GM19025 (cell line): Measurements from ENCODE around the gene LPCAT2.

Experiments used
- ATAC-seq: cut with Tn5 transposase; IDR thresholded peaks from one replicate; pipeline ENCODE4 v1.9.1; 2021; ENCODE audit warnings: mild to moderate bottlenecking, low read depth, moderate library complexity; ENCODE audit not compliant: unreplicated experiment

The LPCAT2 gene

GRCh38 chr16:55508941-55509931 lies at the start of gene LPCAT2:
Gene LPCAT2, plus strand, starts transcription at chr16:55509072. Its CDS starts 110 bp downstream, at chr16:55509182.
- ATAC-seq: peak; percentile 55

- ATAC-seq: no peak
Observed at GRCh38 chr16:55462241-55462640, 46.6 kb upstream of the LPCAT2 start.

DNA sequence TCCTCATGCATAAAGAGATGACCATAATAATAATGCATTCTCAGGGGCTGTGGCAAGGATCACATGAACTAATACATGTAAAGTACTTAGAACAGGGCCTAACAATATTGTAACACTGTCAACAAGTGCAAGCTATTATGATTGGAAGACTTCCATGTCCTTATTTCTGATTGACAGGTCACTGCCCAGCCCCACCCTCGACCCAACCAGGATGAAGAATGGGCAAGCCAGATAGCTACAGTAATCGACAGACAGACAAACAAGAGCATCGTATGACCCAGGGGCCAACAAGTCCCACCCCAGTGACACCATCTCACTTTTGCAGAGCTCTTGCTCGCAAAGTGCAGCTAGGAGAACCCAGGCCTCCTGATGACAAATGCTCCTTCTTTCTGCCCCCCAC lies 44.5 kb upstream of the LPCAT2 start:
- ATAC-seq: no peak

DNA sequence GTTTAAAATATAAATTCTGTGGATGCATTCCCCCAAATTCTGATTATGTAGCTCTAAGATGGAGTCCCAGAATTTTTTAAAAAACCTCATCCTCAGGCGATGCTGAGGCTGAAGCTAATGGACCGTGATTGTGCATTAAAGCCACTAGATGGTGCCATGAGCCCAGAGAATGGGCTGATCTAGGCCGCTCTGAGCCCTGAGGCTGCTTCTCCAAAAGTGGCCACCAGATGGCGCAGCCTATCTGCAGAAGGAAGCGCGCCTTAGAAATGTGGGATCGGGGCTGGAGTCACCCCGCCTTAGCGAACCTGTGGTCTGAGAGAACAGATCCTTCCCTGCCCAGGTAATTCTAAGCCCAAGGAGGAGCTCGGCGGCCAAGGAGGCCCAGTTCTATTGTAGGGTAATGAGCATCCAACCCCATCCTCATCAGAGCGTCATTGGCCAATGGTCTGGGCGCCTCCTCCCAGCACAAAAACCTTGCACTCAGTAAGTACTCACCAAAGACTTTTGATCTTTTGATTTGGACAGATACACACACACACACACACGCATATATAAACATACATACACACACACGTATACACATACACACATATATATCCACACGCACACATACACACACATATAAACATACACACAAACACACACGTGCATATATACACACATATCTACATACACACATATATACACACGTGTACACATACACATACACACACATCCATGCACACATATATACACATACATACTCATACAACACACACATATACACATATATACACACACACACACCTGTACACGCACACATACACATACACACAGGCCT lies 43.6 kb upstream of the LPCAT2 start:
- ATAC-seq: peak; percentile 90

DNA sequence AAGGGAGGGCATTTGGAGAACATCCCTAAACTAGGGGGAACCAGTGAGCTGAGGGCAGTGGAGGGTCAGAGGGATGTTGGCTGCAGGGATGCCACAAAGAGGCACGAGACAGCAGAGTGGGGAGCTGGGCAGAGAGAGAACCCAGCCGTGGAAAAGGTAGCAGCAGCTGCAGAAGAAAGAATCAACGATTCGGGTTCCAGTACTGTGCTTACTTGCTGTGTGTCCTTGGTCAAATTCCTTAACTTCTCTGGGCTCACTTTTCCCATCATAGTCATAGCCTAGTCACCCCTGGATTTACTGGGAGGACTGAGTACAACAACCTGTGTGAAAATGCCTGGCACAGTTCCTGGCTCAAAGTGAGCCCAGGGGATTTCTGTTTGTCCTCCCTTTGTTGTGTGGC lies 42.7 kb upstream of the LPCAT2 start:
- ATAC-seq: no peak

DNA sequence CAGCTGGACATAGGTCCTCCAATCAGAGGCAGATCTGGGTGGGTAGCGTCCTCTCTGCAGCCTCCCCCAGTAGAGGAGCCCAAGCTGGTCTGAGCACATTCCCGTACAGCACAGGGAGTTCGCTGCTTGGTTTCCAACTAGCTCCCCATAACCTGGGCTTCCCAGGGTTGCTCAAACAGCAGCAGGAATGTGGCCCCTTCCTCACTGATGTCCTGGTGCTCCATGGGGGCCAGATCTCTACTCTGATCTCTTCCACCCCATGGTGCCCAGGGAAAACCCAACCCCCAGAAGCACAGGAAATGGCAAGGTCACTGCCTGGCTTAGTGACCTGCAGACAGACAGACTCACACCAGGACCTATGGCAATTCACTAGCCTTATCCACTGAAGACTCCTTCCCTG lies 41.0 kb upstream of the LPCAT2 start:
- ATAC-seq: no peak

DNA sequence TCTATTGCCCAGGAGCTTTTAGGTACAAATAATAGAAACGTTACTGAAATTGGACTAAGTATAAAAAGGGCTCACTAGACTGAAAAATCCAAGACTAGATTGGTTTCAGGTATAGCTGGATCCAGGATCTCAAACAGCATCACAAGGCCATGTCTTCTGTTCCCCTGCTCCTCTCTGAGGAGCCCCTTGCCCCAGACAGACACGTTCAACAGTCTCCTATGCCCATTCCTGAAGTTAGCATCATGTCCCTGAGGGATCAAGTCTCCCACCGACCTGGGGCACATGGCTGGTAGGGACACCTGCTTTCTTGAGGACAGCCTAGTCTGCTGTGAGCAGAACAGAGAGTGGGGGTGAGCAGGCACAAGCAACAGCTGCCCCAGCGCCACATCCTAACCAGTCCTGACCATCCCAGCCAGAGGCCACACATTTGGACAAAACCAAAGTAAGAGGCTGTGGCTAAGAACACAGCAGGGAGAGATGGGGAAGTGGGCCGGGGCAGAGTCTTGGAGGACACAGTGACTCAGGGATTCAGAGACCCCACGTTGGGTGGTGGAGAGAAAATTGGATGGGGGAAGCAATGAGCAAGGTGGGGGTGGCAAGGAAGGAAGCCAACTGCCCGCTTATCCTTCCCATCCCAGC lies 40.4 kb upstream of the LPCAT2 start:
- no peak for ATAC-seq

DNA sequence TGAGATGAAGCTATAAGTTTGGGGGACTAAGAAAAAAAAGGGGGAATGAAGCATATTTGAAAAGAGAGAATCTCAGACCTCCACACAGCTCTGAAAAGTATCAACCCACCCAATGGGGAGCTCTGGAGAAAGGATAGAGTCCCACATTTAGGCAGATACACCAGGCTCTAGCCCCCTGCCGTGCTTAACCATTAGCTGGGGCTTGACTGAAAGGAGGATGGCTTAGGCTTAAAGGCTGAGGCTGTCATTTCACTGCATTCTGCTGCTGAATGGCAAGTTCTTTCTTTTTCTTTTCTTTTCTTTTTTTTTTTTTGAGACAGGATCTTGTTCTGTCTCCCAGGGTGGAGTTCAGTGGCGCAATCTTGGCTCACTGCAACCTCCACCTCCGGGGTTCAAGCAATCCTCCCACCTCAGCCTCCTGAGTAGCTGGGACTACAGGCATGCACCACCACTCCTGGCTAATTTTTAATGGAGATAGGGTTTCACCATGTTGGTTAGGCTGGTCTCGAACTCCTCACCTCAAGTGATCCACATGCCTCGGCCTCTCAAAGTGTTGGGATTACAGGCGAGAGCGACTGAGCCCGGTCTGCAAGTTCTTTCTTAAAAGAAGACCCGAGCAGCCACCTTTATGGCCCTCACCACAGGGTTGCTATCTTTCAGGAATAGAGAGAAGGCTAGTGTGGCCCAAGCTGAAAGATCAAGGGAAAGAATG lies 38.9 kb upstream of the LPCAT2 start:
- no peak for ATAC-seq

DNA sequence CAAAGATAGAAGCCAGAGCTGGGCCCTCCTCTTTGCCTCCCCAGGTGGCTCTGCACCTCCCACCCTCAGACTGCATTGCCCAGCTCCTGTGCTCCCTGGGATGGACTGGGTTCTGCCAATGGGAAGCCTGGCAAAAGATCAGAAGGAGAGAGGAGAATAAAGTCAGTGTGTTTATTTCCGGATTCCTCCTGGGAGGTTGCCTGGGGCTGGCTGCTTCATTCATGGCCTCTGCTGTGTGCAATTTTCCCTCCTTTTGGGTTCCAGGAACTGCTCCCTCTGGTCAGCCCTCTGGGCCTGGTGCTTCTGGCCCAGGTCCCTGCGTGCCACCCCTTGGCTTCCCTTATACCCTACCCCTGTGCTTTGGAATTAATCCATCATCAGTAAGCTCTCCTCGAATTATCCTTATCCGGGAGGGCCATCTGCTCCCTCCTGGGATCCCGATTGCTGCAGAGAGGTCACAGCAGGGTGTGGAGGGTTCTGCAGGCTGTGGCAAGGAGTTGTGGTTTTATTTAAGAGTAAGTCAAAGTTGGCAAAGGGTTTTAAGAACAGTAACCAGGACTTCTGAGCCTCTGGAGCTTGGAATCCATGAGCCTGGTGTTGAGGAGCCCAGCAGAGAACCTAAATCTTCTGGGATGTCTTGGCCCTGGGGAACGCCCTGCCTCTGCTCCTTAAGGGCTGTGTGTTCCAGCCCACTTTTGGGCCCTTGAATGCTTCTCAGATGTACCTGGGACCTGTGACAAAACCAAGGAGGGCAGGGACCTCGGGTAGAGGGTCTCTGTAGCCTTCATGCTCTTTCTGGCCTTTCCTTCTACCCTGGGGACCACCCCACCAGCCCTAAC lies 38.1 kb upstream of the LPCAT2 start:
- no peak for ATAC-seq

DNA sequence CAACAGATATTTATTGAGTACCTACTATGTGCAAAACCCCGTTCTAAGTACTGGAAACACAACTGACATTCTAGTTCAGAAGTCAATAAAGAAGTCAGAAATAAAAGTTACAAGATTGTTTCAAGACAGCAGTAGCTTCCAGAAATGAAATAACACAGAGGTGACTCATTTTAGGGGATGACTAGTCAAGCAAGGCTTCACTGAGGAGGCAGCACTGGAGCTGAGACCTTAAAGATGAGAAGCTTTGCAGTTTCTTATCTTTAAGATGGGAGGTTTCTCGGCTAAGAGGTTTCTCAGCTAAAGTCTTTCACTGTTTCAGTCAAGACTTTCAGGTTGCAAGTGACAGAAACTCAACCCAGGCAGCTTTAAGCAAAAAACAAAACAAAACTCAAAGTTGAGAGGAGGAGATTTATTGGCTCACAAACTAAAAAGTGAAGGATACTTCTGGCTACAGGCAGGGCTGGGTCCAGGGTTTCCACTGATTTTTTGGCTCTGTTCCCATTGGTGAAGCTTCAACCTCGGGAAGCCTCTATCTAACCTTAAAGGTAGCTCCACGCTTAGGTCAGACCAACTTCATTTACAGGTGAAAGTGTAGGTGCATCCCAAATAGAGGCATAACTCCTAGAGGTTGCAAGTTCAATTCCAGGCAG lies 37.3 kb upstream of the LPCAT2 start:
- no peak for ATAC-seq

DNA sequence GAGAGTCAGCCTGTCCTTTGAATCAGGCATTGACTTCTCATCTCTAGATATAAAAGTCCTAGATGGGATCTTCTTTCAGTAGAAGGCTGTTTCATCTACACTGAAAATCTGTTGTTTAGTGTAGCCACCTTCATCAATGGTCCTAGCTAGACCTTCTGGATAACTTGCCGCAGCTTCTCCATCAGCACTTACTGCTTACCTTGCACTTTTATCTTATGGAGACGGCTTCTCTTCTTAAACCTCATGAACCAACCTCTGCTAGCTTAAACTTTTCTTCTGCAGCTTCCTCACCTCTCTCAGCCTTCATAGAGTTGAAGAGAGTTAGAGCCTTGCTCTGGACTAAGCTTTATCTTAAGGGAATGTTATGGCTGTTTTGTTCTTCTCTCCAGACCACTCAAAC lies 35.3 kb upstream of the LPCAT2 start:
- ATAC-seq: no peak

DNA sequence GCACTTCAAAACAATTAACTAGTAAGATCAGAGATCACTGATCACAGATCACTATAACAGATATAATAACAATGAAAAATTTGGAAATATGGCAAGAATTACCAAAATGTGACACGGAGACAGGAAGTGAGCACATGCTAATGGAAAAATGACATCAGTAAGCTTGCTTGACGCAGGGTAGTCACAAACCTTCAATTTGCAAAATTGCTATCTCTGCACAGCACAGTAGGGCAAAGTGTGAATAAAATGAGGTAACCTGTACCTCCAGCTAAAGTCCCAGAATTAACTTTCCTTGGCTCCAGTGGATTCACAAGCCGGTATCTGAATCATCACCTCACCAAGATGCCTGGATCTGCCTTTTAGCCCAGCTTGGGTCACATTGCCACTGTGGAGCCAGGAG lies 34.1 kb upstream of the LPCAT2 start:
- ATAC-seq: no peak

GRCh38 chr16:55475919-55476318 lies 33.0 kb upstream of the LPCAT2 start:
- no peak for ATAC-seq

- ATAC-seq: no peak
Observed at GRCh38 chr16:55476625-55477533, 32.0 kb upstream of the LPCAT2 start.

DNA sequence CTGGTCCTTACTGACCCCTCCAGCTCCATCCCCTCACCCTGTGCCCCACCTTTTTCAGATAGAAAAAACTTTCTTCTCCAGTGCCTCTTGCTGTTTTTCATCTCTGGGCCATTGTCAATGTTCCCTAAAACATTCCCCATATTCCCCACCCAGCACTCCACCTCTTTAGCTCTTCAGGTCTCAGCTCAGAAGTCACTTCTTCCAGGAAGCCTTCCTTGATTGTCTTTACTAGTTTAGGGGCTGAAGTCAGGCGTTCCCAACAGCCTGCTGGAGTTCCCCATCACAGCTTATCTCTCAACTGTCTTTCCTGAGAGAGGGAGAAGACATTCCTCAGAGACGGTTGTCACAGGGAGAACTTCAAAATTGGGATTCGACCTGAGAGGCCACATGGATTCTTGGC lies 31.1 kb upstream of the LPCAT2 start:
- no peak for ATAC-seq

- no peak for ATAC-seq
Observed at GRCh38 chr16:55478827-55479429, 29.9 kb upstream of the LPCAT2 start, which contains the start of gene MMP2. Gene MMP2, plus strand, starts transcription at chr16:55479198. Its CDS starts 282 bp downstream, at chr16:55479480.

DNA sequence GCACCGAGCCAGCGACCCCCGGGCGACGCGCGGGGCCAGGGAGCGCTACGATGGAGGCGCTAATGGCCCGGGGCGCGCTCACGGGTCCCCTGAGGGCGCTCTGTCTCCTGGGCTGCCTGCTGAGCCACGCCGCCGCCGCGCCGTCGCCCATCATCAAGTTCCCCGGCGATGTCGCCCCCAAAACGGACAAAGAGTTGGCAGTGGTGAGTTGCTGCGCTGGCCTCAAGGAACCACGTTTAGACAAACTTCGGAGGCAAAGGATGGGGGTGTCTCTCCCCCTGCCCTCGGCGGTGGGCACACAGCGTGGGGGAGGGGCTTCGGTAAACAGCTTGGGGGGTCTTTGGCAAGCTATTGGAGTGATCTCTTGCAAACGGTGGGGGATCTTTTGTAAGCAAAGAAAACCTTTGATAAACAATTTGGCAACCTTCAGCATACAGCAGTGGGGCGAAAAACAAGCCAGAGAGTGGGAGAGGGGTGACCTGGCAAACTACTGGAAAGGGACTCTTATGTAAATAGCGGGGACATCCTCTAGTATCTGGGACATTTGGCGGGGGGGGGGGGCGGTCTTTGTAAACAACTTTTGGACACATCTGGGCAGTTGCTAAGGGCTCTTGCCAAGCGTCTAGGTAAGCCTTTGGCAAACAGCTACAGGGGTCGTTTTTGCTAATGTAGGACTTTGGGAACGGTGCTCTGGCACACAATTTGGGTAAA lies 29.3 kb upstream of the LPCAT2 start:
- ATAC-seq: no peak
